GM06990 (cell line): ENCODE results near the gene P3H2.

Source experiments
- DNase-seq: peaks from one replicate; pipeline ENCODE4 v3.0.0-alpha.2; 2011; ENCODE audit not compliant: insufficient read length; ENCODE audit errors: extremely low read depth
- H3K27me3 ChIP-seq: replicated peaks from 2 replicates; pipeline ENCODE4 v1.6.0; 2011; ENCODE audit warnings: low read length; ENCODE audit not compliant: control insufficient read depth, insufficient read depth
- H3K36me3 ChIP-seq: 2 replicates; pipeline ENCODE4 v1.5.1; 2011; ENCODE audit warnings: low read length; ENCODE audit not compliant: control insufficient read depth, insufficient read depth
- H3K4me3 ChIP-seq: replicated peaks from 2 replicates; pipeline ENCODE4 v1.5.1; 2011; ENCODE audit warnings: low read depth, mild to moderate bottlenecking, control low read depth, low read length
- TF ChIP-seq, protein P1 (sequence below): IDR thresholded peaks from 2 replicates; pipeline ENCODE4 v1.5.1; 2011; ENCODE audit warnings: low read length, control low read depth, mild to moderate bottlenecking, inconsistent platforms; ENCODE audit not compliant: insufficient read depth, poor library complexity, severe bottlenecking

P3H2 gene

DNA sequence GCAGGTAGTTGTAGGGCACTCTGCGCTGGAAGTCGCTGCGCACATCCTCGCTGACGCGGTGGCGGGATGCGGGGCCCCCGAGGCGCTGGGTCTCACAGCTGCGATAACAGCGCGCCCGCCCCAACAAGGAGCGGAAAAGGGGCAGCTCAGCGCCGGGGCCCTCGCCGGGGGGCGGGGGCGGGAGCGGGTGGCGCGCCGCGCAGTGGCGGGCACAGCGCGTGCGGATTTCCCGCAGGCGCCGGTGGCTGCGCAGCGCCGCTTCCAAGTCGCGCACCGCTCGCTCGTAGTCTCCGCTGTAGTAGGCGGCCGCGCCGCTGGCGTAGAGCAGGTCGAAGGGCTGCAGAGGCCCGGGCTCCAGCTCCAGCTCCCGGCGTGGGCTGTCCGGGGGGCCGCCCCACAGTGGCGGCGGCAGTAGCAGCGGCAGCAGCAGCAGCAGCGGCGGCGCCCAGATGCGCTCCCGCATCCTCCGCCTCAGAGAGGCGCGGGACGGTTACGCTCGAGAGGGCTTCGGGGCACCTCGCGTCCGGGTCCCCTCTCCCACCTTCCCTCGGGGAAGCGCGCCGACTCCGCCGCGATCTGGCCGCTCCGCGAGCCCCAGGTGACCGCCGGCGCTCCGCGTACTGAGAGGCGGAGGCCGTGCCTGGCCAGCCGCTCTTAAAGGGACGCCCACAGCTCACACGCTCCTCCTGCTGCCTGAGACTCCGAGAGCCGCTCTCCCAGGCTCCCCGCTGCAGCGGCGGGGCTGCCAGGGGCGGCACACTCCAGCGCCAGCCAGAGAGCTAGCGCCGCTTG is at the start of gene P3H2:
TSS of gene P3H2 (minus strand) at position 629 of the 792 bp plus-strand sequence. CDS start at position 463, 166 bp downstream.
- no peaks in the 10 kb centered on the region for H3K36me3 ChIP-seq
- no peaks in the 10 kb centered on the region for H3K27me3 ChIP-seq
- TF ChIP-seq, protein P1, sequence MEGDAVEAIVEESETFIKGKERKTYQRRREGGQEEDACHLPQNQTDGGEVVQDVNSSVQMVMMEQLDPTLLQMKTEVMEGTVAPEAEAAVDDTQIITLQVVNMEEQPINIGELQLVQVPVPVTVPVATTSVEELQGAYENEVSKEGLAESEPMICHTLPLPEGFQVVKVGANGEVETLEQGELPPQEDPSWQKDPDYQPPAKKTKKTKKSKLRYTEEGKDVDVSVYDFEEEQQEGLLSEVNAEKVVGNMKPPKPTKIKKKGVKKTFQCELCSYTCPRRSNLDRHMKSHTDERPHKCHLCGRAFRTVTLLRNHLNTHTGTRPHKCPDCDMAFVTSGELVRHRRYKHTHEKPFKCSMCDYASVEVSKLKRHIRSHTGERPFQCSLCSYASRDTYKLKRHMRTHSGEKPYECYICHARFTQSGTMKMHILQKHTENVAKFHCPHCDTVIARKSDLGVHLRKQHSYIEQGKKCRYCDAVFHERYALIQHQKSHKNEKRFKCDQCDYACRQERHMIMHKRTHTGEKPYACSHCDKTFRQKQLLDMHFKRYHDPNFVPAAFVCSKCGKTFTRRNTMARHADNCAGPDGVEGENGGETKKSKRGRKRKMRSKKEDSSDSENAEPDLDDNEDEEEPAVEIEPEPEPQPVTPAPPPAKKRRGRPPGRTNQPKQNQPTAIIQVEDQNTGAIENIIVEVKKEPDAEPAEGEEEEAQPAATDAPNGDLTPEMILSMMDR: peak; percentile 47
- peak within 1 kb of the TSS; percentile 67 for H3K4me3 ChIP-seq
- peak; percentile 91 for DNase-seq

DNA sequence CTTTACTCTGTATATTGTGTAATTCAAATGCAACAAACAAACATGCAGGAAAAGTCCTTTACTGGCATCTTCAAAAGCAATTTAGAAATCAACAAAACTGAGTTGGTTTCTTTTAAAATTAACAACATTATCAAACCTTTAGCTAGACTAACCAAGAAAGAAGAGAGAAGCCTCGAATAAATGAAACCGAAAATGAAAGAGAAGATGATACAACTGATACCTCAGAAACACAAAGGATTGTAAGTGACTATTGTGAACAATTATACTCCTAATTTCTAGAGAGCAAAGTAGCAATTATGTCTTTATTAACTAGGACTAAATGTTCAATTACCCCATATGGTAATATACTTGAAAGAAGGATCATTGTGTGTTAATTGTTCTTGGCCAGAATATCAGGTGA is 49.2 kb upstream of the P3H2 start:
- H3K4me3 ChIP-seq: no peak overlapping the region
- no peak for DNase-seq
- TF ChIP-seq, protein P1: no peak

DNA sequence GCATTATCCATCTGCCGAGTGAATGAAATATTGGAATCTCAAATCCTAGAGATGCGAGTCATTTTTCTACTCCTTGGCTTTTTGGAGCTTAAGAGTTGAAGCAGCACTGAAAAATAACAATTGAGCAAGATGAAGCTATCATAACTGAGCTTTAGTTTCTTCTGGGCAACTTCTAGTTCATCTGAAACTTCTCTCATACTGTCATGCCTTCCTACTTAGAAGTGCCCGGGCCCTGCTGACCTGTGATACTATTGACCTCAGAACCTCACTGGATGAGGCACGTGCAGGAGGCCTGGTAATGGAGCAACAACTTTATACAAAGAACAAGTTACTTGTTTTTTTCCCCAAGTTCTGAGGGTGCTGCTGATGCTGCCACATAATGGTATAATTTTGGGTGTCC is 48.5 kb upstream of the P3H2 start:
- TF ChIP-seq, protein P1: no peak
- H3K27me3 ChIP-seq: no peaks in the 10 kb centered on the region
- no peak for DNase-seq
- no peak overlapping the region for H3K4me3 ChIP-seq
- no peaks in the 10 kb centered on the region for H3K36me3 ChIP-seq

More for the DNA sequence above, 49.2 kb upstream of the P3H2 start:
- Histone ChIP-seq H3K36me3 (no peaks in the 10 kb centered on the region), H3K27me3 (no peaks in the 10 kb centered on the region)

GRCh38 chr3:190167936-190168680 is 47.4 kb upstream of the P3H2 start:
- Histone ChIP-seq H3K27me3 (no peaks in the 10 kb centered on the region), H3K36me3 (no peaks in the 10 kb centered on the region), H3K4me3 (no peak overlapping the region)
- TF ChIP-seq, protein P1: no peak
- no peak for DNase-seq

GRCh38 chr3:190166948-190167347 is 46.3 kb upstream of the P3H2 start:
- no peak for DNase-seq
- TF ChIP-seq, protein P1: no peak
- Histone ChIP-seq H3K27me3 (no peaks in the 10 kb centered on the region), H3K36me3 (no peaks in the 10 kb centered on the region), H3K4me3 (no peak overlapping the region)
